Prostate gland (tissue), 2 donors: Measurements from ENCODE around the gene NTM.

Experiments used
- POLR2A ChIP-seq: fragments of 450-650 bp; IDR thresholded peaks from one replicate; pipeline ENCODE4 v1.6.1; 2016; ENCODE audit warnings: antibody characterized with exemption, mild to moderate bottlenecking
- POLR2AphosphoS5 ChIP-seq: sonication (generic); formaldehyde crosslinking; IDR thresholded peaks from one replicate; pipeline ENCODE4 v1.6.1; 2017; ENCODE audit warnings: antibody characterized with exemption
- TF ChIP-seq, protein P1 (sequence below), 4 experiments: fragments of 200-600 bp in 2 of 4; fragments of 450-650 bp in 2 of 4; sonication (generic) in 2 of 4; IDR thresholded peaks; 1 replicate in 3 of 4; 2 replicates in 1 of 4; pipeline ENCODE4 v1.5.1; 2016 to 2019; ENCODE audit warnings: antibody characterized with exemption in 4 of 4, mild to moderate bottlenecking in 2 of 4, moderate library complexity in 2 of 4

DNA sequence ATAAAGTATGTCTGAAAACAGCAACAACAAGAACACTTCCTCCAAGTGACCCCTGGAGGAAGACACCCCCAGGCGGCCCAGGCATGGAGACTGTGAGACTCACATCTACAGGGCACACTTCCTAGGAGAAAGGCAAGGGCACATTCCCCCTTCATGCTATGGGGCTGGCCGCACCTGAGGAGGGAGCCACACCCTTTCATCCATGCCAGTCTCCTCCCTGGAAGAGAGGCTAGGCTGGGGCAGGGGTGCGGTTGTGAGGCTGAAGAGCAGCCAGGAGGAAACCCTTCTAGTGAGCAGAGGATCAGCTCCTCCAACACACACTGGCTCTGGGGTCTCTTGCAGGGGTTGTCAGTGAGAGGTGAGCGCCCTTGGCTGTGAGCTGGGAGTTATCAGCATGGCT, 678.8 kb downstream of the NTM start:
- TF ChIP-seq, protein P1, sequence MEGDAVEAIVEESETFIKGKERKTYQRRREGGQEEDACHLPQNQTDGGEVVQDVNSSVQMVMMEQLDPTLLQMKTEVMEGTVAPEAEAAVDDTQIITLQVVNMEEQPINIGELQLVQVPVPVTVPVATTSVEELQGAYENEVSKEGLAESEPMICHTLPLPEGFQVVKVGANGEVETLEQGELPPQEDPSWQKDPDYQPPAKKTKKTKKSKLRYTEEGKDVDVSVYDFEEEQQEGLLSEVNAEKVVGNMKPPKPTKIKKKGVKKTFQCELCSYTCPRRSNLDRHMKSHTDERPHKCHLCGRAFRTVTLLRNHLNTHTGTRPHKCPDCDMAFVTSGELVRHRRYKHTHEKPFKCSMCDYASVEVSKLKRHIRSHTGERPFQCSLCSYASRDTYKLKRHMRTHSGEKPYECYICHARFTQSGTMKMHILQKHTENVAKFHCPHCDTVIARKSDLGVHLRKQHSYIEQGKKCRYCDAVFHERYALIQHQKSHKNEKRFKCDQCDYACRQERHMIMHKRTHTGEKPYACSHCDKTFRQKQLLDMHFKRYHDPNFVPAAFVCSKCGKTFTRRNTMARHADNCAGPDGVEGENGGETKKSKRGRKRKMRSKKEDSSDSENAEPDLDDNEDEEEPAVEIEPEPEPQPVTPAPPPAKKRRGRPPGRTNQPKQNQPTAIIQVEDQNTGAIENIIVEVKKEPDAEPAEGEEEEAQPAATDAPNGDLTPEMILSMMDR (IDR thresholded peaks at IDR 0.05) = no peak
- TF ChIP-seq POLR2AphosphoS5 = no peak
- TF ChIP-seq POLR2A = no peak
